Kidney epithelial cell (primary cell): ENCODE data around the gene USF2. TPM values are rescaled to one million over a fixed set of nuclear protein-coding genes. Genes with fewer than 3 reads are reported as not detected.

ENCODE experiments used
- DNase-seq: peaks from one replicate; pipeline ENCODE4 v3.0.0-alpha.2; 2010; ENCODE audit warnings: low read depth
- H3K27me3 ChIP-seq: 2 replicates; pipeline ENCODE4 v1.6.0; 2011; ENCODE audit warnings: low read length; ENCODE audit not compliant: control insufficient read depth, insufficient read depth
- H3K36me3 ChIP-seq: 2 replicates; pipeline ENCODE4 v1.5.1; 2011; ENCODE audit warnings: low read length; ENCODE audit not compliant: control insufficient read depth, insufficient read depth
- H3K4me3 ChIP-seq: 2 replicates; pipeline ENCODE4 v1.5.1; 2011; ENCODE audit warnings: low read depth, mild to moderate bottlenecking, control low read depth, low read length
- total RNA-seq: library from RNA; depleted of rRNA; stranded (reverse); fragments of >200 nt; gene quantifications from 2 replicates; pipeline ENCODE4 v1.2.3, GENCODE V29; 2015
- TF ChIP-seq, protein P1 (sequence below): IDR thresholded peaks from 2 replicates; pipeline ENCODE4 v1.5.1; 2011; ENCODE audit warnings: mild to moderate bottlenecking, moderate library complexity, low read length, control low read depth, inconsistent platforms; ENCODE audit not compliant: insufficient read depth, poor library complexity, severe bottlenecking

The USF2 gene
- total RNA-seq, 1 donor from 2014 or later, result 95.1 TPM

DNA sequence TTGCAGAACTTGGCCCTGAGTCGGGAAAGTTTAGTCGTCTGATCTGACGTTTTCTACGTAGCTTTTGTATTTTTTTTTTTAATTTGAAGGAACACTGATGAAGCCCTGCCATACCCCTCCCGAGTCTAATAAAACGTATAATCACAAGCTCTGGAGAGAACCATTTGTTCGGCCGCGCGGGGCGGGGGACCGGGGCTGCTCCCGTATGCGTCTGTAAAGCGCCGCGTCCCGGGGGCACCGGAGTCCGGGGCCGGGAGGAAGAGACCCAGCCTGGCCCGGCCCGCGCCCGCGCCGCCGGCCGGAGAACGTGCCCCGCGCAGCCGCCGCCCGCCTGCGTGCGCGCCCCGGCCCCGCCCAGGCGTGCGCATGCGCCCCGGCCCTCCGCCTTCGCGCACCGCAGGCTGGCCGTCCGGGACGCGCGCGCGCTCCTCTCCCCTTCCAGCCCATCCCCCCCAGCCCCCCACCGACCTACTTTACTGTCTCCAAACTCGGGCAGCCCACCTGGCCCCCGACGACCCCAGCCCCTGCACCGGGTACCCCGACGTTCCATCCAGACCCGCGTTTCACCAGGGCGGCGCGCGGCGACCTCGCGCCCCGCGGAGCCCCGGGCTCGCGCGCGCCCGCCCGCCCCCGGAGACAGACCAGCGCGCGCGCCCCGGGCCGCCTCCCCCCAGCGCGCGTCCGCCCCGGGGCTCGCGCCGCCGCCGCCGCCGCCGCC, 785 bp upstream of the USF2 start:
- peak overlapping the region; percentile 81 for H3K4me3 ChIP-seq
- no peaks in the 10 kb centered on the region for H3K27me3 ChIP-seq
- DNase-seq, result no peak
- no peaks in the 10 kb centered on the region for H3K36me3 ChIP-seq
- TF ChIP-seq, protein P1, sequence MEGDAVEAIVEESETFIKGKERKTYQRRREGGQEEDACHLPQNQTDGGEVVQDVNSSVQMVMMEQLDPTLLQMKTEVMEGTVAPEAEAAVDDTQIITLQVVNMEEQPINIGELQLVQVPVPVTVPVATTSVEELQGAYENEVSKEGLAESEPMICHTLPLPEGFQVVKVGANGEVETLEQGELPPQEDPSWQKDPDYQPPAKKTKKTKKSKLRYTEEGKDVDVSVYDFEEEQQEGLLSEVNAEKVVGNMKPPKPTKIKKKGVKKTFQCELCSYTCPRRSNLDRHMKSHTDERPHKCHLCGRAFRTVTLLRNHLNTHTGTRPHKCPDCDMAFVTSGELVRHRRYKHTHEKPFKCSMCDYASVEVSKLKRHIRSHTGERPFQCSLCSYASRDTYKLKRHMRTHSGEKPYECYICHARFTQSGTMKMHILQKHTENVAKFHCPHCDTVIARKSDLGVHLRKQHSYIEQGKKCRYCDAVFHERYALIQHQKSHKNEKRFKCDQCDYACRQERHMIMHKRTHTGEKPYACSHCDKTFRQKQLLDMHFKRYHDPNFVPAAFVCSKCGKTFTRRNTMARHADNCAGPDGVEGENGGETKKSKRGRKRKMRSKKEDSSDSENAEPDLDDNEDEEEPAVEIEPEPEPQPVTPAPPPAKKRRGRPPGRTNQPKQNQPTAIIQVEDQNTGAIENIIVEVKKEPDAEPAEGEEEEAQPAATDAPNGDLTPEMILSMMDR, result no peak

DNA sequence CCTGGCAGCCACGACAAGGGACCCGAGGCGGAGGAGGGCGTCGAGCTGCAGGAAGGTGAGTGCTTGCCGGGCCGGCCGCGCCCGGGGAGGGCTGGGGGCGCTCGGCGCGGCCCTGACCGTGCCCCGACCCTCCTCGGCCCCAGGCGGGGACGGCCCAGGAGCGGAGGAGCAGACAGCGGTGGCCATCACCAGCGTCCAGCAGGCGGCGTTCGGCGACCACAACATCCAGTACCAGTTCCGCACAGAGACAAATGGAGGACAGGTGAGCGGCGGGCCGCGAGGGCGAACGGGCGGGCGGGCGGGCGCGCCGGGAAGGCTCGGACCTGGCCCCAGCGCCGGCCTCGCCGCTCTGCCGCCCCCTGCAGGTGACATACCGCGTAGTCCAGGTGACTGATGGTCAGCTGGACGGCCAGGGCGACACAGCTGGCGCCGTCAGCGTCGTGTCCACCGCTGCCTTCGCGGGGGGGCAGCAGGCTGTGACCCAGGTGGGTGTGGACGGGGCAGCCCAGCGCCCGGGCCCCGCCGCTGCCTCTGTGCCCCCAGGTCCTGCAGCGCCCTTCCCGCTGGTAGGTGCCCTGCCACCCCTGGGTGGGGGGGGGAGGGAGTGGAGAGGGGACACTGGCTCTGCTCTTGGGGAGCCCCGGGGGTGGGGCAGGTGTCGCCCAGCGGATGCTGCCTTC, 816 bp downstream of the USF2 start:
- peak; percentile 37 for DNase-seq
- H3K4me3 ChIP-seq, result peak overlapping the region; percentile 62
- TF ChIP-seq, protein P1, result peak; percentile 38
- H3K27me3 ChIP-seq, result no peaks in the 10 kb centered on the region
- peaks cover 3% of the 10 kb centered on the region for H3K36me3 ChIP-seq

DNA sequence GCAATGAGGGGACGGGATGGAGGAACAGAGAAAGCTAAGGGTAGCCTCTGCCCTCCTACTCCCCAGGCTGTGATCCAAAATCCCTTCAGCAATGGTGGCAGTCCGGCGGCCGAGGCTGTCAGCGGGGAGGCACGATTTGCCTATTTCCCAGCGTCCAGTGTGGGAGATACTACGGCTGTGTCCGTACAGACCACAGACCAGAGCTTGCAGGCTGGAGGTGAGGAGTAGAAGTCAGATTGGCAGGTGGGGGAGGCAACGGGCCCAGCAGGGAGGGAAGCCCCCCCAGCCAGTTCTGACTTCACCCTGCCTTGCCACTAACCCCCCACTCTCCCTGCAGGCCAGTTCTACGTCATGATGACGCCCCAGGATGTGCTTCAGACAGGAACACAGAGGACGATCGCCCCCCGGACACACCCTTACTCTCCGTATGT, 1.6 kb downstream of the USF2 start:
- H3K36me3 ChIP-seq, result peaks cover 3% of the 10 kb centered on the region
- no peaks in the 10 kb centered on the region for H3K27me3 ChIP-seq
- no peak overlapping the region for H3K4me3 ChIP-seq
- TF ChIP-seq, protein P1, result no peak
- no peak for DNase-seq

DNA sequence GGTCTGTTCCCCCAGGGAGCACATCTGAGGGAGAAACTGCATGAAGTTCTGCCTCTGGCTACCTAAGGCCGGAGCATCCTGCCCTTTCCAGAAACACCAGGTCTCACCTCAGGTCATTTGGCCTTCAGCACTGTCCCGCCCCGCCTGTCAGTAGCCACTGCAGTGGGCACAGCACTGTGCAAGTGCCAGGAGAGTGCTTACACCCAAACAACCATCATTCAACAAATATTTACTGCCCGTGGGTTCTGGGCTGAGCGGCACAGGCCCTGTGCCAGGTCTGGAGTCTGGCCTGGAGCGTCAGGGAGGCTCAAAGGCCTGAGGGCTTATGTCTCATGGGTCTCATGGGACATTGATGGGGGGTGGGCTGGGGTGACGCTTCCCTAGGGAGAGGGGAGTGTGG, 2.8 kb downstream of the USF2 start:
- Histone ChIP-seq H3K4me3 (no peak overlapping the region), H3K27me3 (no peaks in the 10 kb centered on the region), H3K36me3 (peaks cover 3% of the 10 kb centered on the region)
- DNase-seq, result no peak
- TF ChIP-seq, protein P1, result no peak

DNA sequence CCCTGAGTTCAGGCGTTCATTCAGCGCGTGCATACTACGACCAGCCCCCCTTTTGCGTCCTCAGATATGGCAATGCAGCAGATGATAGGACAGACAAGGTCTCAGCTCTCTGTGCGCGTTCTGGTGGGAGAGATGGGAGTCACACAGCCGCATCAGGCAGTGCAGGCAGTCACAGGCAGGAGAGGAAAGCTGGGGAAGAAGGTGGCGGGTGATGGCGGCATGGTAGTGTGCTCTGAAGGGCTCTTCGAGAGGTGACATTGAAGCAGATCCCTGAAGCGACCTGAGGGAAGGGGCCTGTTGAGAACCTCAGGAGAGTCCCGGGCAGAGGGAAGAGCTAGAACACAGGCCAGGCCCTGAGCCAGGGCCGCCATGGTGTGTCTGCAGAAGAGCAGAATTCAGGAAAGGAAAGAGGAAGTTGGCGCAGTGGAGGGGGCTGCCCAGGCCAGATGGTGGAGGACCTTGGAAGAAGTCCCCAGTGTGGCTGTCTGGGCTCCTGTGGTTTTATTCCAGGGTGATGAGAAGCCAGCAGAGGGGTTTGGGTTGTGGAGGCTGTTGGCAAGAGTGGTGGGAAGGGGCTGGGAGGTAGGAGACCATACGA, 3.5 kb downstream of the USF2 start:
- no peaks in the 10 kb centered on the region for H3K27me3 ChIP-seq
- TF ChIP-seq, protein P1, result no peak
- peaks cover 3% of the 10 kb centered on the region for H3K36me3 ChIP-seq
- no peak overlapping the region for H3K4me3 ChIP-seq
- no peak for DNase-seq
